ENCODE data around the gene MAB21L4. TPM values are rescaled to one million over a fixed set of nuclear protein-coding genes. Genes with fewer than 3 reads are reported as not detected.
A peak's percentile ranks its signal among the peaks of the same experiment; 100 is the strongest.

Gene MAB21L4
- total and polyA plus RNA-seq, 2 donors from 2014 or later, result 6.1 to 28.5 TPM

GRCh38 chr2:240894006-240894405 is 1.9 kb downstream of the MAB21L4 start:
- H3K27ac ChIP-seq (ENCODE audit: low read depth in 2 of 2, low read length in 2 of 2), result no peak overlapping the region
- intact Hi-C loops (cut with DNase I), result no loop called here
- no peaks in the 10 kb centered on the region for H3K36me3 ChIP-seq (ENCODE audit: control insufficient read depth in 2 of 3, insufficient read depth in 3 of 3, low read length in 3 of 3)
- H3K4me3 ChIP-seq (ENCODE audit: low read length in 3 of 3), result peak overlapping the region in 1 of 3 donors; percentile 38
- H3K27me3 ChIP-seq (ENCODE audit: control insufficient read depth, insufficient read depth, low read length), result no peaks in the 10 kb centered on the region
- peak overlapping the region in 1 of 3 donors; percentile 40 for H3K9ac ChIP-seq (ENCODE audit: low read length in 3 of 3)
- peaks cover 0 to 26% (median 0%) of the 10 kb centered on the region in 3 donors for H3K4me1 ChIP-seq (ENCODE audit: control insufficient read depth in 2 of 3, insufficient read depth in 2 of 3, low read depth in 1 of 3, low read length in 3 of 3)
- TF ChIP-seq CTCF (IDR thresholded peaks at IDR 0.05; ENCODE audit: borderline replicate concordance, extremely low read depth, insufficient read depth), result no peak
- no peaks in the 10 kb centered on the region for H3K9me3 ChIP-seq (ENCODE audit: control insufficient read depth in 2 of 3, insufficient read depth in 1 of 3, low read length in 3 of 3)
- DNase-seq (no peak), FAIRE-seq (no peak)

- no peak overlapping the region for H3K27ac ChIP-seq (ENCODE audit: low read depth in 2 of 2, low read length in 2 of 2)
- H3K4me3 ChIP-seq (ENCODE audit: low read length in 3 of 3), result peak overlapping the region in 1 of 3 donors; percentile 38
- no peak for FAIRE-seq
Measured at GRCh38 chr2:240893363-240893844, 2.6 kb downstream of the MAB21L4 start.

GRCh38 chr2:240892925-240893324 is 3.0 kb downstream of the MAB21L4 start:
- no peak for TF ChIP-seq CTCF (IDR thresholded peaks at IDR 0.05; ENCODE audit: borderline replicate concordance, extremely low read depth, insufficient read depth)
- FAIRE-seq, result no peak
- H3K9me3 ChIP-seq (ENCODE audit: control insufficient read depth in 2 of 3, insufficient read depth in 1 of 3, low read length in 3 of 3), result no peaks in the 10 kb centered on the region
- H3K9ac ChIP-seq (ENCODE audit: low read length in 3 of 3), result no peak overlapping the region
- peaks cover 0 to 25% (median 0%) of the 10 kb centered on the region in 3 donors for H3K4me1 ChIP-seq (ENCODE audit: control insufficient read depth in 2 of 3, insufficient read depth in 2 of 3, low read depth in 1 of 3, low read length in 3 of 3)
- no peak for DNase-seq
- peak overlapping the region in 1 of 3 donors; percentile 38 for H3K4me3 ChIP-seq (ENCODE audit: low read length in 3 of 3)
- no peaks in the 10 kb centered on the region for H3K27me3 ChIP-seq (ENCODE audit: control insufficient read depth, insufficient read depth, low read length)
- no peaks in the 10 kb centered on the region for H3K36me3 ChIP-seq (ENCODE audit: control insufficient read depth in 2 of 3, insufficient read depth in 3 of 3, low read length in 3 of 3)
- H3K27ac ChIP-seq (ENCODE audit: low read depth in 2 of 2, low read length in 2 of 2), result no peak overlapping the region
- intact Hi-C loops (cut with DNase I), result no loop called here

More at GRCh38 chr2:240893363-240893844, 2.6 kb downstream of the MAB21L4 start:
- Histone ChIP-seq H3K36me3 (ENCODE audit: control insufficient read depth in 2 of 3, insufficient read depth in 3 of 3, low read length in 3 of 3) (no peaks in the 10 kb centered on the region), H3K9me3 (ENCODE audit: control insufficient read depth in 2 of 3, insufficient read depth in 1 of 3, low read length in 3 of 3) (no peaks in the 10 kb centered on the region), H3K4me1 (ENCODE audit: control insufficient read depth in 2 of 3, insufficient read depth in 2 of 3, low read depth in 1 of 3, low read length in 3 of 3) (peaks cover 0 to 26% (median 0%) of the 10 kb centered on the region in 3 donors), H3K27me3 (ENCODE audit: control insufficient read depth, insufficient read depth, low read length) (no peaks in the 10 kb centered on the region), H3K9ac (ENCODE audit: low read length in 3 of 3) (peak overlapping the region in 1 of 3 donors; percentile 40)
- peak in 3 of 5 donors; percentile 33 to 91 (median 49) for DNase-seq
- intact Hi-C loops (cut with DNase I), result no loop called here
- no peak for TF ChIP-seq CTCF (IDR thresholded peaks at IDR 0.05; ENCODE audit: borderline replicate concordance, extremely low read depth, insufficient read depth)

GRCh38 chr2:240892356-240892755 is 3.6 kb downstream of the MAB21L4 start:
- no peak for FAIRE-seq
- intact Hi-C loops (cut with DNase I), result no loop called here

More at GRCh38 chr2:240892356-240892755, 3.6 kb downstream of the MAB21L4 start:
- H3K9ac ChIP-seq (ENCODE audit: low read length in 3 of 3), result no peak overlapping the region
- H3K27me3 ChIP-seq (ENCODE audit: control insufficient read depth, insufficient read depth, low read length), result no peaks in the 10 kb centered on the region
- peaks cover 0 to 21% (median 0%) of the 10 kb centered on the region in 3 donors for H3K4me1 ChIP-seq (ENCODE audit: control insufficient read depth in 2 of 3, insufficient read depth in 2 of 3, low read depth in 1 of 3, low read length in 3 of 3)
- H3K36me3 ChIP-seq (ENCODE audit: control insufficient read depth in 2 of 3, insufficient read depth in 3 of 3, low read length in 3 of 3), result no peaks in the 10 kb centered on the region
- no peak overlapping the region for H3K27ac ChIP-seq (ENCODE audit: low read depth in 2 of 2, low read length in 2 of 2)
- no peak overlapping the region for H3K4me3 ChIP-seq (ENCODE audit: low read length in 3 of 3)
- no peak for DNase-seq
- TF ChIP-seq CTCF (IDR thresholded peaks at IDR 0.05; ENCODE audit: borderline replicate concordance, extremely low read depth, insufficient read depth), result no peak
- no peaks in the 10 kb centered on the region for H3K9me3 ChIP-seq (ENCODE audit: control insufficient read depth in 2 of 3, insufficient read depth in 1 of 3, low read length in 3 of 3)

All from kidney (tissue), 14 donors.